A549 (cell line): ENCODE results near the gene PRKCZ. TPM values are rescaled to one million over a fixed set of nuclear protein-coding genes. Genes with fewer than 3 reads are reported as not detected.
A peak's percentile ranks its signal among the peaks of the same experiment; 100 is the strongest.

ENCODE experiments used
- ATAC-seq, 2 experiments: fragments of 200-7000 bp in 1 of 2; fragments of >200 bp in 1 of 2; cut with Nextera tagmentation in 1 of 2; cut with Tn5 transposase in 1 of 2; 3 replicates each; pipeline versions ENCODE4 v1.8.0 to v1.9.1; 2018 to 2020; ENCODE audit warnings: mild to moderate bottlenecking in 1 of 2, moderate library complexity in 1 of 2
- CTCF ChIA-PET: fragments of 300-600 bp; sonication (Branson Sonifier 250); formaldehyde crosslinking; extraction: SDS; loops from one replicate; lab custom pipeline; 2021; ENCODE audit warnings: antibody characterized with exemption, inconsistent platforms; lab: Yijun Ruan, JAX
- POLR2A ChIA-PET: fragments of 350-600 bp; formaldehyde crosslinking; extraction: SDS; loops from one replicate; lab custom pipeline; 2021; ENCODE audit warnings: antibody characterized with exemption, inconsistent platforms; lab: Yijun Ruan, JAX
- DNase-seq, 2 experiments: peaks; one replicate each; pipeline versions ENCODE4 v3.0.0 to v3.0.0-alpha.2; 2011 to 2016; ENCODE audit warnings: low read depth in 1 of 2, low spot score in 1 of 2
- FAIRE-seq: peaks from 2 replicates; lab custom pipeline; 2011; peaks lifted over from hg19 to GRCh38; lab: Jason Lieb, UNC
- H3K27ac ChIP-seq, 2 experiments: fragments of >200 bp; sonication (Bioruptor Twin); formaldehyde crosslinking; 3 replicates each; pipeline ENCODE4 v1.5.1; 2016 to 2017
- H3K4me1 ChIP-seq: fragments of >200 bp; sonication (Bioruptor Twin); formaldehyde crosslinking; 3 replicates; pipeline ENCODE4 v1.6.1; 2016
- H3K4me2 ChIP-seq: fragments of >200 bp; sonication (Bioruptor Twin); formaldehyde crosslinking; 3 replicates; pipeline ENCODE4 v1.6.1; 2016
- H3K4me3 ChIP-seq: fragments of >200 bp; sonication (Bioruptor Twin); formaldehyde crosslinking; 3 replicates; pipeline ENCODE4 v1.5.1; 2016
- H3K9me3 ChIP-seq: fragments of >200 bp; sonication (Bioruptor Twin); formaldehyde crosslinking; 3 replicates; pipeline ENCODE4 v1.6.1; 2016
- CHD2 ChIP-seq: fragments of 150-350 bp; IDR thresholded peaks from 2 replicates; pipeline ENCODE4 v1.6.1; 2014; ENCODE audit warnings: low read length; ENCODE audit not compliant: partially characterized antibody
- CHD4 ChIP-seq: fragments of 200-600 bp; sonication (generic); IDR thresholded peaks from 2 replicates; pipeline ENCODE4 v1.6.1; 2016; ENCODE audit warnings: antibody characterized with exemption, mild to moderate bottlenecking, borderline replicate concordance
- E2F6 ChIP-seq: IDR thresholded peaks from 2 replicates; pipeline ENCODE4 v1.6.1; 2012; ENCODE audit warnings: low read depth, borderline replicate concordance
- EHF ChIP-seq: fragments of 250-450 bp; sonication (Bioruptor Pico); IDR thresholded peaks from 2 replicates; pipeline ENCODE4 v1.5.0; 2020; ENCODE audit warnings: mild to moderate bottlenecking
- EP300 ChIP-seq, 2 experiments: fragments of >200 bp; sonication (Bioruptor Twin); formaldehyde crosslinking; IDR thresholded peaks; 2 replicates in 1 of 2; 3 replicates in 1 of 2; pipeline ENCODE4 v1.6.1; 2016 to 2017
- HDAC2 ChIP-seq: fragments of 200-600 bp; sonication (generic); IDR thresholded peaks from 2 replicates; pipeline ENCODE4 v1.6.1; 2016
- HEYL ChIP-seq: fragments of 250-450 bp; sonication (Bioruptor Pico); IDR thresholded peaks from 2 replicates; pipeline ENCODE4 v1.8.0; 2021; ENCODE audit warnings: mild to moderate bottlenecking, moderate library complexity
- HOXB13 ChIP-seq: fragments of 250-450 bp; sonication (Bioruptor Pico); IDR thresholded peaks from 2 replicates; pipeline ENCODE4 v1.5.0; 2020; ENCODE audit warnings: low read depth, mild to moderate bottlenecking, moderate library complexity
- JUN ChIP-seq, 2 experiments: fragments of >200 bp; sonication (Bioruptor Twin); formaldehyde crosslinking; IDR thresholded peaks; 2 replicates in 1 of 2; 3 replicates in 1 of 2; pipeline ENCODE4 v1.6.1; 2016 to 2017
- MAZ ChIP-seq: fragments of 150-350 bp; IDR thresholded peaks from 2 replicates; pipeline ENCODE4 v1.6.1; 2014; ENCODE audit warnings: antibody characterized with exemption, low read depth, low read length, borderline replicate concordance
- MYC ChIP-seq: IDR thresholded peaks from 2 replicates; pipeline ENCODE4 v1.6.1; 2012; ENCODE audit warnings: mild to moderate bottlenecking, inconsistent platforms, low read length, improper control_type of control experiment, borderline replicate concordance
- NFE2L2 ChIP-seq: fragments of 150-350 bp; conservative IDR thresholded peaks from 2 replicates; pipeline ENCODE4 v1.6.1; 2014; ENCODE audit warnings: low read length
- NPAS2 ChIP-seq: fragments of 250-450 bp; sonication (Bioruptor Pico); IDR thresholded peaks from 2 replicates; pipeline ENCODE4 v1.8.0; 2022; ENCODE audit warnings: mild to moderate bottlenecking, moderate library complexity, borderline replicate concordance
- POLR2A ChIP-seq: IDR thresholded peaks from 2 replicates; pipeline ENCODE4 v1.6.1; 2012; ENCODE audit warnings: mild to moderate bottlenecking, low read length
- RCOR1 ChIP-seq: fragments of 150-350 bp; IDR thresholded peaks from 2 replicates; pipeline ENCODE4 v1.6.1; 2014; ENCODE audit warnings: antibody characterized with exemption, low read length, low read depth
- RFX5 ChIP-seq: fragments of 450-650 bp; IDR thresholded peaks from 2 replicates; pipeline ENCODE4 v1.7.1; 2014; ENCODE audit warnings: antibody characterized with exemption, mild to moderate bottlenecking, moderate library complexity
- RNF2 ChIP-seq: fragments of 200-600 bp; sonication (generic); IDR thresholded peaks from 2 replicates; pipeline ENCODE4 v1.6.1; 2016; ENCODE audit warnings: low read depth, mild to moderate bottlenecking, antibody characterized with exemption, moderate library complexity, borderline replicate concordance
- SREBF2 ChIP-seq: fragments of 450-650 bp; IDR thresholded peaks from 2 replicates; pipeline ENCODE4 v1.6.1; 2014; ENCODE audit warnings: mild to moderate bottlenecking, moderate library complexity
- TFCP2L1 ChIP-seq: fragments of 250-450 bp; sonication (Bioruptor Pico); IDR thresholded peaks from 2 replicates; pipeline ENCODE4 v1.5.0; 2021; ENCODE audit warnings: mild to moderate bottlenecking
- ZNF302 ChIP-seq: fragments of 250-450 bp; sonication (Bioruptor Pico); IDR thresholded peaks from 2 replicates; pipeline ENCODE4 v1.9.0; 2021; ENCODE audit warnings: inconsistent platforms, mild to moderate bottlenecking, moderate library complexity
- WGBS: methylation state at CpG from one replicate; pipeline ENCODE4 v1.1.6; 2017; ENCODE audit errors: missing lambda C conversion rate; 5-methylcytosine and 5-hydroxymethylcytosine counted together
- polyA plus RNA-seq, 4 experiments: library from polyadenylated mRNA; depleted of rRNA in 3 of 4; stranded (reverse); fragments of >200 nt; fragmentation: RNase III in 1 of 4; extraction: RNeasy Plus Mini Kit Qiagen cat#74134 plus additional on column Dnase treatment in 1 of 4; gene quantifications; 2 replicates in 3 of 4; 3 replicates in 1 of 4; pipeline ENCODE4 v1.2.3, GENCODE V29; 2011 to 2017
- TF ChIP-seq, protein P1 (sequence below): IDR thresholded peaks from 2 replicates; pipeline ENCODE4 v1.6.1; 2012

The PRKCZ gene
- polyA plus RNA-seq, 2 of the 4 experiments (the other 2 are of a cell fraction): 9.5 to 9.8 TPM

DNA sequence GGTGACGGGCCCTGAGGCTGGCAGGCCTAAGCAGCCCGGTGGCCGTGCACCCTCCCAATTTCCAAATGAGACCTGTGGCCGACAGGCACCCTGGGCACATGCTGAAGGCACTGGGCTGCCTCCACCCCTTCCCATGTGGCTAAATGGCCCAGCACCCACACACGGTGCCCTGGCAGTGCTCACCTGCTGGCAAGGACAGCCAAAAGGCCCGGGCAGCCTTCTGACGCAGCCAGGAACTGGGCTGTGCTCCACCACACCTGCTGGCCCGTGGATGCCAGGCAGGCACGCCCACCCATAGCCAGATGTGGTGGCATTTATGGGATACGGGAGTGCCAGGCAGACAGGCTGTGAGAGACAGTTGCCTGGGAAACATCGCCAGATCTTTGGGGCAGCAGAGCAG lies 148.4 kb downstream of the PRKCZ start:
- H3K4me2 ChIP-seq: peak overlapping the region; percentile 61
- no peak for DNase-seq

DNA sequence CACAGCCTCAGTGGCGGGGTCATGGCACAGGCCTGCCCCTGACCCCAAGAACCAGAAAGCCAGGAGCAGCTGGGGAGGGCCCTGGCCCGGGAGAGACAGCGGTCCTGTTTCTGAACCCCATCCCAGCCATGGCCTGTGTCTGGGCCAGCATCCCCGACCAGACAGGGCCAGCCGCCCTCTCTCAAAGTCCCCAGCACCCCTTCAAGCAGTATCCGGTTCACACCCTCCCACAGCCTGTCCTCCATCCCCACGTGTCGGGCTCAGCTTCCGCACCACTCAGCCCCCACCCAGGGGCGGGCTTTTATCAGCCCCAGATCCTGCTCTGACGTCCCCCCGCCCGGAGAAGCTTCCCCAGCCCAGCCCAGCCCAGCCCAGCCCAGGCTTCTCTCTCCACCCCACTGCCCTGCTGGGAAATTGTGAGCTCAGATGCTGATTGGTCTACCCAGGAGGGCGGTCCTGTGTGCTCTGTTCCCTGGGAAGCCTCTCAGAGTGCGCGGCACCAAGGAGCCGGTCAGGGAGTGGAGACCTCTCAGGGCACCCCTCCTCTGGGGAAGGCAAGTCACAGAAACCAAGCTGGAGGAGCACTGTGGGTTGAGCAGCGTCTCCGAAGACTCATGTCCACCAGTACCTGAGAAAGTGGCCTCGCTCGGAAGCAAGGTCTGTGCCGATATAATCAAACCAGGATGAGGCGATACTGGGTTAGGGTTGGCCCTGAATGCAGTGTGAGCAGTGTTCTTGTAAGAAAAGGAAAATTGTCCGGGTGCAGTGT lies 149.0 kb downstream of the PRKCZ start:
- ATAC-seq: peak; percentile 60 to 87
- POLR2A ChIA-PET: interaction anchor here (0.6 to 1.2 kb wide), 5 partner anchors 10 to 192 kb away, joined by 3 to 6 read pairs (median 4); partner anchors contain the start of genes MORN1 and RER1
- peak overlapping the region; percentile 61 for H3K4me2 ChIP-seq
- peak; percentile 77 to 91 for DNase-seq
- 35% methylated on average over 20 of the region's 24 CpGs for WGBS
- TF ChIP-seq, protein P1, sequence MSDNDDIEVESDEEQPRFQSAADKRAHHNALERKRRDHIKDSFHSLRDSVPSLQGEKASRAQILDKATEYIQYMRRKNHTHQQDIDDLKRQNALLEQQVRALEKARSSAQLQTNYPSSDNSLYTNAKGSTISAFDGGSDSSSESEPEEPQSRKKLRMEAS: peak; percentile 30; the same call in 1 of the 2 replicates
- TF ChIP-seq HEYL (CRISPR knock-in tag) (no peak), POLR2A (peak; percentile 41), EHF (no peak), HDAC2 (no peak)
- H3K4me1 ChIP-seq: peaks cover 12% of the 10 kb centered on the region
- peak overlapping the region; percentile 65 to 86 for H3K27ac ChIP-seq
- FAIRE-seq: no peak
- CTCF ChIA-PET: interaction anchor here (0.7 to 10.4 kb wide), 3 partner anchors 13 to 185 kb away, joined by 3 to 267 read pairs (median 4); partner anchors contain the start of genes MORN1 and RER1
- no peaks in the 10 kb centered on the region for H3K9me3 ChIP-seq
- peak overlapping the region; percentile 41 for H3K4me3 ChIP-seq

More for the DNA sequence above, 148.4 kb downstream of the PRKCZ start:
- FAIRE-seq: no peak
- Histone ChIP-seq H3K9me3 (no peaks in the 10 kb centered on the region), H3K4me3 (no peak overlapping the region)
- 84% methylated on average over 5 of the region's 11 CpGs for WGBS
- TF ChIP-seq TFCP2L1 (CRISPR knock-in tag) (no peak), EHF (no peak), CHD2 (no peak), HOXB13 (CRISPR knock-in tag) (no peak), SREBF2 (no peak)
- TF ChIP-seq, all 56 proteins: peak for 0
- peak overlapping the region; percentile 65 to 86 for H3K27ac ChIP-seq
- POLR2A ChIA-PET: interaction anchor here (0.6 to 1.2 kb wide), 5 partner anchors 9 to 193 kb away, joined by 3 to 6 read pairs (median 4); partner anchors contain the start of genes MORN1 and RER1
- no peak for ATAC-seq
- H3K4me1 ChIP-seq: peaks cover 15% of the 10 kb centered on the region
- CTCF ChIA-PET: interaction anchor here (1.0 to 10.4 kb wide), 2 partner anchors 13 to 186 kb away, joined by 4 to 267 read pairs; partner anchors contain the start of genes MORN1 and RER1

- Histone ChIP-seq H3K9me3 (no peaks in the 10 kb centered on the region), H3K4me2 (no peak overlapping the region; the same call in 2 of the 3 replicates), H3K4me1 (peaks cover 15% of the 10 kb centered on the region), H3K27ac (no peak overlapping the region), H3K4me3 (no peak overlapping the region)
- FAIRE-seq (no peak), ATAC-seq (no peak), DNase-seq (no peak)
- ChIA-PET POLR2A (no interaction called here), CTCF (interaction anchor here (0.6 to 10.4 kb wide), 3 partner anchors 57 to 184 kb away, joined by 3 to 267 read pairs (median 4); partner anchors contain the start of genes MORN1 and RER1)
- no peak for TF ChIP-seq RNF2
- TF ChIP-seq RFX5: no peak
- no peak for TF ChIP-seq EP300 (IDR thresholded peaks at IDR 0.05)
- no peak for TF ChIP-seq CHD2
- TF ChIP-seq MAZ: no peak
- TF ChIP-seq JUN (IDR thresholded peaks at IDR 0.05): no peak
- no peak for TF ChIP-seq NFE2L2
- no peak for TF ChIP-seq ZNF302
- no peak for TF ChIP-seq HEYL (CRISPR knock-in tag)
- no peak for TF ChIP-seq RCOR1
- no peak for TF ChIP-seq NPAS2 (CRISPR knock-in tag)
- no peak for TF ChIP-seq E2F6
- TF ChIP-seq CHD4: no peak
- TF ChIP-seq MYC: no peak
- TF ChIP-seq EHF: no peak
- WGBS: 86% methylated on average over 17 of the region's 21 CpGs
These were observed 150.2 kb downstream of the PRKCZ start for GRCh38 chr1:2200308-2200943.
